D721Med (cell line): ENCODE data around the gene SNTB2.

ENCODE experiments used
- DNase-seq: peaks from one replicate; pipeline ENCODE4 v3.0.0; 2011; ENCODE audit warnings: low spot score; ENCODE audit not compliant: insufficient read length
- FAIRE-seq: peaks from 2 replicates; lab custom pipeline; 2011; peaks lifted over from hg19 to GRCh38; lab: Jason Lieb, UNC
- TF ChIP-seq, protein P1 (sequence below): IDR thresholded peaks from 2 replicates; pipeline ENCODE4 v1.5.1; 2012; ENCODE audit warnings: mild to moderate bottlenecking, control low read depth; ENCODE audit not compliant: insufficient read depth; ENCODE audit errors: missing control alignments

Gene SNTB2

GRCh38 chr16:69328854-69329316 lies 141.9 kb downstream of the SNTB2 start:
- no peak for DNase-seq
- TF ChIP-seq, protein P1, sequence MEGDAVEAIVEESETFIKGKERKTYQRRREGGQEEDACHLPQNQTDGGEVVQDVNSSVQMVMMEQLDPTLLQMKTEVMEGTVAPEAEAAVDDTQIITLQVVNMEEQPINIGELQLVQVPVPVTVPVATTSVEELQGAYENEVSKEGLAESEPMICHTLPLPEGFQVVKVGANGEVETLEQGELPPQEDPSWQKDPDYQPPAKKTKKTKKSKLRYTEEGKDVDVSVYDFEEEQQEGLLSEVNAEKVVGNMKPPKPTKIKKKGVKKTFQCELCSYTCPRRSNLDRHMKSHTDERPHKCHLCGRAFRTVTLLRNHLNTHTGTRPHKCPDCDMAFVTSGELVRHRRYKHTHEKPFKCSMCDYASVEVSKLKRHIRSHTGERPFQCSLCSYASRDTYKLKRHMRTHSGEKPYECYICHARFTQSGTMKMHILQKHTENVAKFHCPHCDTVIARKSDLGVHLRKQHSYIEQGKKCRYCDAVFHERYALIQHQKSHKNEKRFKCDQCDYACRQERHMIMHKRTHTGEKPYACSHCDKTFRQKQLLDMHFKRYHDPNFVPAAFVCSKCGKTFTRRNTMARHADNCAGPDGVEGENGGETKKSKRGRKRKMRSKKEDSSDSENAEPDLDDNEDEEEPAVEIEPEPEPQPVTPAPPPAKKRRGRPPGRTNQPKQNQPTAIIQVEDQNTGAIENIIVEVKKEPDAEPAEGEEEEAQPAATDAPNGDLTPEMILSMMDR, result no peak
- no peak for FAIRE-seq

- TF ChIP-seq, protein P1, result no peak
- DNase-seq (no peak), FAIRE-seq (no peak)
Measured at GRCh38 chr16:69329369-69330285, 142.7 kb downstream of the SNTB2 start.

- FAIRE-seq, result no peak
- TF ChIP-seq, protein P1, result no peak
- DNase-seq, result peak; percentile 51
Measured at GRCh38 chr16:69330286-69331109, 143.5 kb downstream of the SNTB2 start, which contains the start of gene PDF. PDF (minus strand) TSS chr16:69330588; CDS start chr16:69330570, 18 bp downstream.

GRCh38 chr16:69334696-69335095 lies 147.7 kb downstream of the SNTB2 start:
- TF ChIP-seq, protein P1, result no peak
- DNase-seq, result no peak
- no peak for FAIRE-seq

GRCh38 chr16:69338557-69339288 lies 151.8 kb downstream of the SNTB2 start:
- no peak for FAIRE-seq
- TF ChIP-seq, protein P1, result no peak
- DNase-seq, result no peak

DNA sequence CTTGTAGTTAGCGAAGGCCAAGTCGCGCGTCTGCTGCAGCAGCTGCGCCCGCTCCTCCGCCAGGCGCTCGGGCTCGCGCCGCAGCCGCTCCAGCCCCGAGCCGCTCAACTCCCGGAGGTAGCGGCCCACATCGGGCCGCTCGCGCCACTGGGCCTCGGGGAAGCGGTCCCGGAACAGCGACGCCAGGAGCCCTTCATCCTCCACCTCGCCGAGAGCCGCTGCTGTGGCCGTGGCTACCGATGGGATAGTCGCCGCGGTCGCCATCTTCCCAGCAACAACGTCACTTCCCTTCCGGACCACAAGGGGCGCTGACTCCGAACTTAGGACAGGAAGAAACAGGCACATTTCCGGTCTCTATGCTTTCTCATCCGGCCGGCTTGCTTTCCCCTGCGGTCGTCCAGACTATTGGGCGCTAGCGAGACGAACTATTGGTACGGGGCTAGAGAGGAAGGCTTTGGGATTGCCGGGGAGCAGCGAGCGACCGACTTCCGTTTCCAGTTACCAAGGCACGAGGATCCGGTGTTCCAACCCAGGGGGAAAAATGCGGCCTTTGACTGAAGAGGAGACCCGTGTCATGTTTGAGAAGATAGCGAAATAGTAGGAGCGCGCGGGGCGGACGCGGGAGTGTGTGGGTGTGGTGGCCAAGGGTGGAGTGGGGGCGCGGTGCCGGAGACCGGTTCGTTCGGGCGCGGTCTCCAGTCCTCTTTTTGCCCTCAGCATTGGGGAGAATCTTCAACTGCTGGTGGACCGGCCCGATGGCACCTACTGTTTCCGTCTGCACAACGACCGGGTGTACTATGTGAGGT lies 152.5 kb downstream of the SNTB2 start, which contains the start of the genes COG8 and NIP7:
COG8 (minus strand) TSS at position 276 of the 806 bp plus-strand sequence; CDS start at position 264, 12 bp downstream.
NIP7 (plus strand) TSS at position 484 of the 806 bp plus-strand sequence; CDS start at position 542, 58 bp downstream.
- FAIRE-seq (no peak), DNase-seq (peak; percentile 45)
- TF ChIP-seq, protein P1, result peak; percentile 78
